Measurements from ENCODE around the gene BIRC2. TPM values are rescaled to one million over a fixed set of nuclear protein-coding genes. Genes with fewer than 3 reads are reported as not detected.
A peak's percentile ranks its signal among the peaks of the same experiment; 100 is the strongest.

BIRC2 gene
- total RNA-seq, 1 experiment from 2014 or later = 28.2 TPM

DNA sequence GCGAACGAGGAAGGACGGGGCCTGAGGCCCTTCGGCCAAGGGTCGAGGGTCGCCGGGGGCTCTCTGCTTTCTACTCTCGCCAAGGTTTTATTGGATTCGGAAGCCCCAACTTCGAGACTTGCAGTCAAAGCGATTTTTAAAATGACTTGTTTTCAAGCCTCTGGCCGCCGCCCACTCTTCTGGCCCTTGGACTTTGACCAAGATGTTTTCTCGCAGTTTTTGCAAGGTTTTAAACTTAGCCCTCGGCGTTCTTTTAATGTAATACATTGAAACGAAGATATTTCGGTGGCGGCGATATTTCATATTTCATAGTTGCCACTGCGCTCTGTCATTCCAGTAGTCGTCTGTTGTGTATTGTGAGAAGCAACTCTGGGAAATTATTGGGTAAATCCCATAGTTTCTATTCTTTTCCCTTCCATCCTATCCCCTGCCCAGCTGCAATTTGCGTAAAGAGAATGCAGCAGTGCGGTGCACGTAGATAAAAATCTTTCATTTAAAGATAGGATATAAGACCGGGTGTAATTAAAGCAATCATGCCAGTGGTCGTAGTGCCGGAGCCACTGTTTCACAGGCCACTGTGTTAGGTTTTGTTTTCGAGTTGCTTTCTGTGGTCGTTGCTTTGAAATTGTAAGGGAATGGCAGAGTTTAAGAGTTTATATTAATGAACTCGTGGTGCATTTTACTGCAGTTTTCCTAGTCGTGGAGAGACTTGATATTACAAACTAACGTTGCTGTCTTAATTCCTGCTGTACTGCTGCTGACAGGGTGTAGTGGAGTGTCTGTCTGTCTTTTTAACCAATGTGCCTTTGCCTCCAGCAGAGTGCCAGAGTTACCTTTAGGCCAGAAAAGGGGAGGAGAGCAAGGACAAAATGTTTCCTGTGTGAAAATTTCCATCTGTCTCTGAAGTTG is 702 bp downstream of the BIRC2 start:
- DNase-seq = no peak
- H2AFZ ChIP-seq (ENCODE audit: low read length) = no peak overlapping the region
- peaks cover 4% of the 10 kb centered on the region; the same call in 1 of the 2 replicates for H3K79me2 ChIP-seq (ENCODE audit: insufficient read depth, low read length)

More for the DNA sequence above, 702 bp downstream of the BIRC2 start:
- TF ChIP-seq, protein P1, sequence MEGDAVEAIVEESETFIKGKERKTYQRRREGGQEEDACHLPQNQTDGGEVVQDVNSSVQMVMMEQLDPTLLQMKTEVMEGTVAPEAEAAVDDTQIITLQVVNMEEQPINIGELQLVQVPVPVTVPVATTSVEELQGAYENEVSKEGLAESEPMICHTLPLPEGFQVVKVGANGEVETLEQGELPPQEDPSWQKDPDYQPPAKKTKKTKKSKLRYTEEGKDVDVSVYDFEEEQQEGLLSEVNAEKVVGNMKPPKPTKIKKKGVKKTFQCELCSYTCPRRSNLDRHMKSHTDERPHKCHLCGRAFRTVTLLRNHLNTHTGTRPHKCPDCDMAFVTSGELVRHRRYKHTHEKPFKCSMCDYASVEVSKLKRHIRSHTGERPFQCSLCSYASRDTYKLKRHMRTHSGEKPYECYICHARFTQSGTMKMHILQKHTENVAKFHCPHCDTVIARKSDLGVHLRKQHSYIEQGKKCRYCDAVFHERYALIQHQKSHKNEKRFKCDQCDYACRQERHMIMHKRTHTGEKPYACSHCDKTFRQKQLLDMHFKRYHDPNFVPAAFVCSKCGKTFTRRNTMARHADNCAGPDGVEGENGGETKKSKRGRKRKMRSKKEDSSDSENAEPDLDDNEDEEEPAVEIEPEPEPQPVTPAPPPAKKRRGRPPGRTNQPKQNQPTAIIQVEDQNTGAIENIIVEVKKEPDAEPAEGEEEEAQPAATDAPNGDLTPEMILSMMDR (conservative IDR thresholded peaks at IDR 0.05) = no peak
- Histone ChIP-seq H3K4me1 (ENCODE audit: insufficient read depth, low read length) (no peaks in the 10 kb centered on the region), H2BK12ac (ENCODE audit: insufficient read length, low read depth, low read length) (no peak overlapping the region), H4K5ac (ENCODE audit: insufficient read length, low read depth, low read length) (no peak overlapping the region), H2BK5ac (ENCODE audit: insufficient read length, low read length) (no peak overlapping the region), H3K23ac (ENCODE audit: insufficient read length, low read depth, low read length) (no peak overlapping the region), H3K18ac (ENCODE audit: insufficient read length, low read depth, low read length) (no peak overlapping the region), H2BK15ac (ENCODE audit: low read depth, low read length) (no peak overlapping the region), H3K27me3 (ENCODE audit: insufficient read depth, low read length) (no peaks in the 10 kb centered on the region), H3K56ac (ENCODE audit: insufficient read length, low read depth, low read length) (no peak overlapping the region), H4K8ac (replicated peaks; ENCODE audit: insufficient read length, low read depth, low read length) (no peak overlapping the region), H3K27ac (ENCODE audit: insufficient read length, low read depth, low read length) (no peak overlapping the region), H4K91ac (ENCODE audit: insufficient read length, low read depth, low read length) (no peak overlapping the region), H2BK120ac (ENCODE audit: low read depth, low read length, poor library complexity, severe bottlenecking) (no peak overlapping the region), H2BK20ac (ENCODE audit: low read depth, low read length, poor library complexity, severe bottlenecking) (no peak overlapping the region), H3K4me2 (ENCODE audit: insufficient read depth, insufficient read length, low read length) (peak overlapping the region; percentile 81), H2AK5ac (ENCODE audit: insufficient read length, low read length) (no peak overlapping the region), H4K20me1 (ENCODE audit: control insufficient read depth, insufficient read depth, insufficient read length) (no peaks in the 10 kb centered on the region), H3T11ph (ENCODE audit: low read length) (no peak overlapping the region), H3K23me2 (ENCODE audit: insufficient read length, low read depth, low read length, poor library complexity, severe bottlenecking) (peaks cover 5% of the 10 kb centered on the region), H3K14ac (ENCODE audit: insufficient read depth, low read length) (peak overlapping the region; percentile 76; the same call in 1 of the 2 replicates), H3K79me1 (ENCODE audit: insufficient read depth, low read depth, low read length, poor library complexity, severe bottlenecking) (no peaks in the 10 kb centered on the region), H3K9me3 (ENCODE audit: control insufficient read depth, low read depth, low read length) (no peaks in the 10 kb centered on the region), H3K4ac (ENCODE audit: low read depth, low read length) (no peak overlapping the region), H3K9ac (ENCODE audit: extremely low read depth, insufficient read length, low read length) (peak overlapping the region; percentile 85)
- no CpG with 5 or more reads among the region's 33 CpGs for WGBS (ENCODE audit: extremely low coverage, insufficient read length, low lambda C conversion rate)
- no peaks in the 10 kb centered on the region for H3K27me3 Mint-ChIP-seq (ENCODE audit: low read depth)
- peak overlapping the region; percentile 95 to 97 for H3K4me3 Mint-ChIP-seq
- H3K36me3 Mint-ChIP-seq (ENCODE audit: insufficient read depth in 1 of 3, low read depth in 3 of 3) = peaks cover 4 to 23% (median 16%) of the 10 kb centered on the region in 3 experiments; a peak in 6 of 7 replicates
- H3K27ac Mint-ChIP-seq = peak overlapping the region; percentile 87 to 96 (median 94)
- H3K4me1 Mint-ChIP-seq = peaks cover 13 to 16% of the 10 kb centered on the region in 2 experiments
- no peaks in the 10 kb centered on the region for H3K9me3 Mint-ChIP-seq
